Osteocyte (in vitro differentiated cells): ENCODE results near the gene UBE2Q2. TPM values are rescaled to one million over a fixed set of nuclear protein-coding genes. Genes with fewer than 3 reads are reported as not detected.
"Not testable (repeated sequence)": the region's sequence is repeated elsewhere in the genome, so short reads cannot be mapped to it uniquely, and the experiment has no call there.

ENCODE experiments used
- DNase-seq: peaks from one replicate; pipeline ENCODE4 v3.0.0; 2021; ENCODE audit warnings: mixed read lengths; ENCODE audit not compliant: unreplicated experiment; ENCODE audit errors: extremely low spot score
- H3K27ac Mint-ChIP-seq: one replicate; pipeline ENCODE4 v1.8.0; 2021; ENCODE audit warnings: mild to moderate bottlenecking, mixed read lengths; ENCODE audit not compliant: unreplicated experiment
- H3K27me3 Mint-ChIP-seq: one replicate; pipeline ENCODE4 v1.8.0; 2021; ENCODE audit warnings: mixed read lengths; ENCODE audit not compliant: unreplicated experiment
- H3K36me3 Mint-ChIP-seq: one replicate; pipeline ENCODE4 v1.8.0; 2021; ENCODE audit warnings: mixed read lengths; ENCODE audit not compliant: unreplicated experiment
- H3K4me1 Mint-ChIP-seq: one replicate; pipeline ENCODE4 v1.8.0; 2021; ENCODE audit warnings: mixed read lengths; ENCODE audit not compliant: unreplicated experiment
- H3K4me3 Mint-ChIP-seq: one replicate; pipeline ENCODE4 v1.8.0; 2021; ENCODE audit warnings: mild to moderate bottlenecking, moderate library complexity, mixed read lengths; ENCODE audit not compliant: unreplicated experiment
- H3K9me3 Mint-ChIP-seq: one replicate; pipeline ENCODE4 v1.8.0; 2021; ENCODE audit warnings: mixed read lengths; ENCODE audit not compliant: unreplicated experiment
- CTCF ChIP-seq: fragments of 200-600 bp; sonication (generic); IDR thresholded peaks from 2 replicates; pipeline ENCODE4 v1.5.0; 2021; ENCODE audit warnings: antibody characterized with exemption, mild to moderate bottlenecking, moderate library complexity
- long read RNA-seq: library from polyadenylated mRNA; unstranded; transcript quantifications from one replicate; pipeline ENCODE4 v2.0.0, GENCODE V29; 2021
- total RNA-seq: library from RNA; stranded (reverse); gene quantifications from 2 replicates; pipeline ENCODE4 v1.2.1, GENCODE V29; 2021

Gene UBE2Q2
- total RNA-seq, result 42.4 and 43.2 TPM in 2 replicates
- long read RNA-seq, transcript UBE2Q2-208 (12 exons, 2,969 nt), result minor isoform, 10 of 47 reads
- long read RNA-seq, transcript UBE2Q2-201 (13 exons, 3,130 nt), result major isoform, 23 of 47 reads
- long read RNA-seq, partial matches to known transcripts, result 4 of 47 reads
- long read RNA-seq, other reads (novel, unspliced or antisense), result 10 of 47 reads

- DNase-seq, result peak; percentile 88
- Mint-ChIP-seq H3K4me1 (peaks cover 48% of the 10 kb centered on the region), H3K27me3 (no peaks in the 10 kb centered on the region), H3K36me3 (peaks cover 3% of the 10 kb centered on the region), H3K4me3 (peak within 1 kb of the TSS; percentile 88), H3K9me3 (no peaks in the 10 kb centered on the region), H3K27ac (peak within 1 kb of the TSS; percentile 82)
- no peak for TF ChIP-seq CTCF
Observed at GRCh38 chr15:75842722-75843677, at the start of gene UBE2Q2. Gene UBE2Q2 (plus strand): TSS chr15:75843447. CDS start chr15:75843667, 220 bp downstream.

GRCh38 chr15:75796321-75796720 lies 46.9 kb upstream of the UBE2Q2 start:
- TF ChIP-seq CTCF, result no peak
- Mint-ChIP-seq H3K4me1 (no peaks in the 10 kb centered on the region), H3K36me3 (no peaks in the 10 kb centered on the region), H3K27me3 (peaks cover 48% of the 10 kb centered on the region), H3K9me3 (no peaks in the 10 kb centered on the region), H3K27ac (no peak overlapping the region), H3K4me3 (no peak overlapping the region)
- DNase-seq, result no peak

- H3K4me3 Mint-ChIP-seq, DNase-seq, H3K27ac Mint-ChIP-seq, H3K4me1 Mint-ChIP-seq, H3K9me3 Mint-ChIP-seq, H3K36me3 Mint-ChIP-seq: not testable (repeated sequence)
- H3K27me3 Mint-ChIP-seq, result peaks cover 55% of the 10 kb centered on the region
Observed at GRCh38 chr15:75797146-75797545, 46.1 kb upstream of the UBE2Q2 start.

DNA sequence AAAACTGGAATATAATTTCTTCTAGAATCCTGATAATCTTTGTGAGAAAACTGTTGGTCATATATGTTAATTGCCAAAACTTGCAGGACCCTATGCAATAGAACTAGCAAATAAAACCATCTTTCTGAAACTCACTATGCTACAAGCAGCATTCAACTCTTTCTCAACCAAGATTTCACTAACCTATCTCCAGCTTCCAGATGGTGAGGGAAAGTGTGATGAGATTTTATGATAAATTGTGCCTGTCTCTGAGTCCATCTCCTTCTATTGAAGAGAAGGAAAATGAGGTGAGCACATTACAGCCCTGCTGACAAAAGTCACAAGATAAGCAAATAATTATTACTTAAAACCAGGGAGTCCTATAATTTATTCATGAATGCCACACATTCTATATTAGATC lies 44.1 kb upstream of the UBE2Q2 start:
- H3K27ac Mint-ChIP-seq, result no peak overlapping the region
- DNase-seq, result no peak
- TF ChIP-seq CTCF, result no peak
- peaks cover 5% of the 10 kb centered on the region for H3K4me1 Mint-ChIP-seq
- H3K36me3 Mint-ChIP-seq, result no peaks in the 10 kb centered on the region
- peaks cover 51% of the 10 kb centered on the region for H3K27me3 Mint-ChIP-seq
- H3K9me3 Mint-ChIP-seq, result no peaks in the 10 kb centered on the region
- H3K4me3 Mint-ChIP-seq, result no peak overlapping the region

GRCh38 chr15:75800409-75800808 lies 42.8 kb upstream of the UBE2Q2 start:
- not testable (repeated sequence) for H3K36me3 Mint-ChIP-seq, DNase-seq, H3K4me3 Mint-ChIP-seq, H3K27ac Mint-ChIP-seq, H3K4me1 Mint-ChIP-seq, H3K9me3 Mint-ChIP-seq
- peaks cover 49% of the 10 kb centered on the region for H3K27me3 Mint-ChIP-seq
